RWPE1 (cell line): Measurements from ENCODE around the gene NAA38.

Source experiments
- CTCF ChIA-PET: fragments of 350-600 bp; sonication (Branson Sonifier 250); formaldehyde crosslinking; extraction: SDS; loops from one replicate; lab custom pipeline; 2021; lab: Yijun Ruan, JAX
- POLR2A ChIA-PET: fragments of 400-600 bp; formaldehyde crosslinking; extraction: SDS; loops from one replicate; lab custom pipeline; 2020; ENCODE audit warnings: antibody characterized with exemption; ENCODE audit not compliant: low non-redundant PET; lab: Yijun Ruan, JAX
- DNase-seq: peaks from one replicate; pipeline ENCODE4 v3.0.0; 2012; ENCODE audit warnings: low spot score
- H3K27ac ChIP-seq: fragments of 450-650 bp; 2 replicates; pipeline ENCODE4 v1.5.1; 2017
- CTCF ChIP-seq: fragments of 450-650 bp; conservative IDR thresholded peaks from 2 replicates; pipeline ENCODE4 v1.5.1; 2017; ENCODE audit warnings: low read depth, mild to moderate bottlenecking

NAA38 gene

GRCh38 chr17:7822126-7822525 is 35.2 kb downstream of the NAA38 start:
- CTCF ChIA-PET = interaction anchor here (0.6 to 2.6 kb wide), 5 partner anchors 11 to 167 kb away, joined by 4 to 10 read pairs (median 8); partner anchors contain the start of gene KDM6B
- POLR2A ChIA-PET = no interaction called here
- no peak overlapping the region for H3K27ac ChIP-seq

GRCh38 chr17:7820231-7820630 is 37.1 kb downstream of the NAA38 start:
- no peak for TF ChIP-seq CTCF
- CTCF ChIA-PET = interaction anchor here (2.6 kb wide), 1 partner anchor 169 kb away, joined by 9 read pairs; no protein-coding TSS in a partner anchor
- H3K27ac ChIP-seq = no peak overlapping the region
- POLR2A ChIA-PET = no interaction called here
- DNase-seq = no peak

More at GRCh38 chr17:7822126-7822525, 35.2 kb downstream of the NAA38 start:
- no peak for TF ChIP-seq CTCF
- DNase-seq = no peak

- ChIA-PET CTCF (interaction anchor here (0.5 kb wide), 1 partner anchor 55 kb away, joined by 3 read pairs; no protein-coding TSS in a partner anchor), POLR2A (no interaction called here)
- TF ChIP-seq CTCF = no peak
- no peak for DNase-seq
- H3K27ac ChIP-seq = no peak overlapping the region
These were observed 38.4 kb downstream of the NAA38 start for GRCh38 chr17:7818746-7819645.

GRCh38 chr17:7818026-7818425 is 39.3 kb downstream of the NAA38 start:
- ChIA-PET POLR2A (no interaction called here), CTCF (no interaction called here)
- TF ChIP-seq CTCF = no peak
- no peak for DNase-seq
- H3K27ac ChIP-seq = no peak overlapping the region

- DNase-seq = no peak
- POLR2A ChIA-PET = no interaction called here
- no peak overlapping the region for H3K27ac ChIP-seq
- CTCF ChIA-PET = no interaction called here
- TF ChIP-seq CTCF = no peak
These were observed 39.8 kb downstream of the NAA38 start for GRCh38 chr17:7817643-7817964.

- no peak for DNase-seq
- H3K27ac ChIP-seq = no peak overlapping the region
- ChIA-PET CTCF (interaction anchor here (0.6 to 0.8 kb wide), 3 partner anchors 9 to 34 kb away, joined by 3 to 4 read pairs (median 3); no protein-coding TSS in a partner anchor), POLR2A (no interaction called here)
- TF ChIP-seq CTCF = no peak
These were observed 40.3 kb downstream of the NAA38 start for GRCh38 chr17:7816926-7817642.
